Fibroblast of mammary gland (primary cell): ENCODE measurements around the gene ADPRHL1.

Experiments
- DNase-seq: peaks from one replicate; pipeline ENCODE4 v3.0.0-alpha.2; 2010; ENCODE audit warnings: low read depth
- H3K4me3 ChIP-seq: 2 replicates; pipeline ENCODE4 v1.5.1; 2011; ENCODE audit warnings: low read depth, mild to moderate bottlenecking, low read length, moderate library complexity; ENCODE audit not compliant: control insufficient read depth
- TF ChIP-seq, protein P1 (sequence below): conservative IDR thresholded peaks from 2 replicates; pipeline ENCODE4 v1.5.1; 2011; ENCODE audit warnings: low read depth, low read length, inconsistent platforms; ENCODE audit not compliant: control insufficient read depth, insufficient read depth

ADPRHL1 gene

GRCh38 chr13:113429608-113429985, 23.7 kb downstream of the ADPRHL1 start:
- DNase-seq: no peak
- H3K4me3 ChIP-seq: no peak overlapping the region
- TF ChIP-seq, protein P1, sequence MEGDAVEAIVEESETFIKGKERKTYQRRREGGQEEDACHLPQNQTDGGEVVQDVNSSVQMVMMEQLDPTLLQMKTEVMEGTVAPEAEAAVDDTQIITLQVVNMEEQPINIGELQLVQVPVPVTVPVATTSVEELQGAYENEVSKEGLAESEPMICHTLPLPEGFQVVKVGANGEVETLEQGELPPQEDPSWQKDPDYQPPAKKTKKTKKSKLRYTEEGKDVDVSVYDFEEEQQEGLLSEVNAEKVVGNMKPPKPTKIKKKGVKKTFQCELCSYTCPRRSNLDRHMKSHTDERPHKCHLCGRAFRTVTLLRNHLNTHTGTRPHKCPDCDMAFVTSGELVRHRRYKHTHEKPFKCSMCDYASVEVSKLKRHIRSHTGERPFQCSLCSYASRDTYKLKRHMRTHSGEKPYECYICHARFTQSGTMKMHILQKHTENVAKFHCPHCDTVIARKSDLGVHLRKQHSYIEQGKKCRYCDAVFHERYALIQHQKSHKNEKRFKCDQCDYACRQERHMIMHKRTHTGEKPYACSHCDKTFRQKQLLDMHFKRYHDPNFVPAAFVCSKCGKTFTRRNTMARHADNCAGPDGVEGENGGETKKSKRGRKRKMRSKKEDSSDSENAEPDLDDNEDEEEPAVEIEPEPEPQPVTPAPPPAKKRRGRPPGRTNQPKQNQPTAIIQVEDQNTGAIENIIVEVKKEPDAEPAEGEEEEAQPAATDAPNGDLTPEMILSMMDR: no peak

DNA sequence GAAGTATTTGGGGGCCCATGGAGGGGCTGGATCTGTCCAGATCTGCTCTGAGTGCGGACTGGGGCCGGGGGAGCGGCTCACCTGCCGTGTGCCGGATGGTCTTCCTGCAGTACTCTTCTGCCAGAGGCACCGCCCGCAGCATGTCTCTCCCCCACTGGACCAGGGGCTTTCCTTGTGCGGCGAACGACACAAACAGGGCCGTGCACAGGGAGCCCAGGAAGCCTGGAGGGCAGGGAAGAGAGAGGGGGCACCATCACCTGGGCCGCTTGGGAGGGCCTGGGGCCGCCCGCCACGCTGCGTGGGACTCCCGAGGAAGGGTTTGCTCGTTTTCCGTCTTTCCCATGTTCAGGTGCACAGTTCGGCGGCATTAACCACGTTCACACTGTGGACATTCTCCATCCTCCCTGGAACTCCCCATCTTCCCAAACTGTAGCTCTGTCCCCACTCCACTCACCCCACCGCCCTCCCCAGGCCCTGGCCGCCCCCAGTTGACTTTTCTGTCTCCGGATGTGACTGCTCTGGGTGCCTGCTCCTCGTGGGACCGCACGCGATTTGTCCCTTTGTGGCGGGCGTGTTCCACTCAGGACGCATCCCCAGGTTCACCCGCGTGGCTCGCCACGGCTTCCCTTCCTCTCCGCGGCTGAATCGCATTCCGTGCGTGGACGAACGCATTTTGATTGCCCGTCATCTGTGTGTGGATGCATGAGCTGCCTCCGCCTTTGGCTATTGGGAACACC, 24.2 kb downstream of the ADPRHL1 start:
- DNase-seq: no peak
- H3K4me3 ChIP-seq: no peak overlapping the region
- TF ChIP-seq, protein P1: no peak

GRCh38 chr13:113428469-113428865, 24.8 kb downstream of the ADPRHL1 start:
- no peak overlapping the region for H3K4me3 ChIP-seq
- TF ChIP-seq, protein P1: no peak
- DNase-seq: no peak

DNA sequence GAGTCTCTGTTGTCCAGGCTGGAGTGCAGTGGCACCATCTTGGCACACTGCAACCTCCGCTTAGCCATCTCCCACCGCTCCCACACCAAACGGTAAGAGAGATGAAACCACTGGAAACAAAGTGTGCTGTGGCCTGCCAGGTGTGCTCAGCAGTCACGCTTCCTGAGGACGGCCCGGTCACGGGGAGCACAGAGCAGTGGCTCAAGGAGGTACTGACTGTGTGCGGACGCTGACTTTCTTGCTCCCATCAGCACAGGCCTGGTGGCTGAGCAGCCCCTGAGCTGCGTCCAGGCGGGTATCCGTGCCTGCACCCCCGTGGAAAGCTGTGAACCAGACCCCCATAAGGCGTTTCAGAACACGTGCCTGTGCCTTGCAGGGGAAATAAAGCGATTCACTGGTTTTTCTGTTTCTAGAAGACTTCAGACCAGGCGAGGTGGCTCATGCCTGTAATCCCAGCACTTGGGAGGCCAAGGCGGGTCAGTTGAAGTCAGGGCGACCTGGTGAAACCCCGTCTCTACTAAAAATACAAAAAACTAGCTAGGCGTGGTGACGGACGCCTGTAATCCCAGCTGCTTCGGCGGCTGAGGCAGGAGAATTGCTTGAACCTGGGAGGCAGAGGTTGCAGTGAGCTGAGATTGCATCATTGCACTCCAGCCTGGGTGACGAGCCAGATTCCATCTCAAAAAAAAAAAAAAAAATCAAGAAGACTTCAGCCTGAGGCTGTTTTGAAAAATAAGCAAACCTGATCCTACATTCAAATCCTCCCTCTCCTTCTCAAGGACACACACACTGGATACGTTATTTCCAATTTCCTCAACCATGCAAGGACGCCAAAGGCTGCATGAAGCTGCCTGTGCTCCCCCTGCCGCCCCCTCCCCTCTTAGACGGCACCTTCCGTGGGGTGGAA, 25.5 kb downstream of the ADPRHL1 start:
- DNase-seq: peak; percentile 31
- TF ChIP-seq, protein P1: no peak
- H3K4me3 ChIP-seq: no peak overlapping the region

- TF ChIP-seq, protein P1: no peak
- no peak overlapping the region for H3K4me3 ChIP-seq
- DNase-seq: no peak
These were observed 26.7 kb downstream of the ADPRHL1 start for GRCh38 chr13:113426591-113426986.

DNA sequence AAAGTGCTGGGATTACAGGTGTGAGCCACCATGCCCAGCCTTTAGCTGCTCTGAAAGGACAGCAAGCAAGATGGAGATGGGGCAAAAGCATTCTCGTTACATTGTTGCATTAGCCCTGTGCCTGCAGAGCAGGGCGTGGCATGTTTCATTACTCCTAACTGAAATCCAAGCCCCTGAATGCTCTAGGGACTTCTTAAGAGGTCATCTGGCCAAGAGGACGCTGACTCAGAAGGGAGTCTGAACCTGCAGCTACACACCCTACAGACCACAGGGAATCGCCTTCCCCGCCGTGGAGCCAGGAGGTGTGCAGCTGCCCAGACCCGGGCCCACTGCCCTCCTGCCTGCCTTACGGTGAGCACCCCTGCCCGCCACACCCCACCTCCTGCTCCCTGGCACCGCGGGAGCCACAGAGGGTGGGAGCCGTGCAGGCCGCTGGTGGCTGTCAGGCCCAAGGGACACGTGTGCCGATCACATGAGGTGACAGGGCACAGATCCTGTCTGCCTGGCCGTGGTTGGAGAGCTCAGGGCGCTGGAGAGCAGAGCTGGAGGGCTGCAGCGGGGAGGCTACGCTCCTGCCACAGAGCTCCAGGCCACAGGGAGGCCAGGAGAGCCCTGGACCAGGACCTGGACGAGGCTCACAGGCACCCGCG, 27.2 kb downstream of the ADPRHL1 start:
- DNase-seq: peak; percentile 64
- H3K4me3 ChIP-seq: no peak overlapping the region
- TF ChIP-seq, protein P1: no peak
